Stomach (tissue), 4 donors: ENCODE measurements around the gene TMPRSS2.

ENCODE experiments used
- EP300 ChIP-seq: sonication (generic); formaldehyde crosslinking; IDR thresholded peaks from one replicate; pipeline ENCODE4 v1.6.1; 2017; ENCODE audit warnings: antibody characterized with exemption
- POLR2AphosphoS5 ChIP-seq, 3 donors: sonication (generic); formaldehyde crosslinking; IDR thresholded peaks; one replicate each; pipeline ENCODE4 v1.6.1; 2016; ENCODE audit warnings: antibody characterized with exemption in 3 of 3
- TF ChIP-seq, protein P1 (sequence below), 7 experiments: fragments of 450-650 bp in 4 of 7; fragments of 200-600 bp in 3 of 7; sonication (generic) in 3 of 7; IDR thresholded peaks; one replicate each; pipeline ENCODE4 v1.5.1; 2016 to 2019; ENCODE audit warnings: antibody characterized with exemption in 7 of 7, control low read depth in 2 of 7, mild to moderate bottlenecking in 1 of 7

DNA sequence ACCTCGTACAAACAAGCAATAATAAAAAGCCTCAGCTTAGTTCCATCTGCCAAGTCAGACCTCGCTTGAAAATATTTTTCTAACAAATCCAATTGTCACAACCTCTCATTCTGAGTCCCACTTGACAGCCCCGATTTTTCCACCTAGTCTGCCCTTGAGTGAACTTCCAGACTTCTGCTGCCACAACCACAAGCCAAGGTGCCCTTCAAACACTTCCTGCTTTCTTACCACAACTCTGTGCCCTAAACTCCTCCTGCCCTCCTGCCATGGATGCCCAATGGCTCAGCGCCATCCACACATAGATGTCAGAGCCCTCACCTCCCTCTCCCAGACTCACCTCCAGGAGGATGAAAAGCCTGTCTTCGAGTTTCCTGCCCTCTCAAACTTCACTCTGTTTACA lies 3.9 kb downstream of the TMPRSS2 start:
- TF ChIP-seq, protein P1, sequence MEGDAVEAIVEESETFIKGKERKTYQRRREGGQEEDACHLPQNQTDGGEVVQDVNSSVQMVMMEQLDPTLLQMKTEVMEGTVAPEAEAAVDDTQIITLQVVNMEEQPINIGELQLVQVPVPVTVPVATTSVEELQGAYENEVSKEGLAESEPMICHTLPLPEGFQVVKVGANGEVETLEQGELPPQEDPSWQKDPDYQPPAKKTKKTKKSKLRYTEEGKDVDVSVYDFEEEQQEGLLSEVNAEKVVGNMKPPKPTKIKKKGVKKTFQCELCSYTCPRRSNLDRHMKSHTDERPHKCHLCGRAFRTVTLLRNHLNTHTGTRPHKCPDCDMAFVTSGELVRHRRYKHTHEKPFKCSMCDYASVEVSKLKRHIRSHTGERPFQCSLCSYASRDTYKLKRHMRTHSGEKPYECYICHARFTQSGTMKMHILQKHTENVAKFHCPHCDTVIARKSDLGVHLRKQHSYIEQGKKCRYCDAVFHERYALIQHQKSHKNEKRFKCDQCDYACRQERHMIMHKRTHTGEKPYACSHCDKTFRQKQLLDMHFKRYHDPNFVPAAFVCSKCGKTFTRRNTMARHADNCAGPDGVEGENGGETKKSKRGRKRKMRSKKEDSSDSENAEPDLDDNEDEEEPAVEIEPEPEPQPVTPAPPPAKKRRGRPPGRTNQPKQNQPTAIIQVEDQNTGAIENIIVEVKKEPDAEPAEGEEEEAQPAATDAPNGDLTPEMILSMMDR (IDR thresholded peaks at IDR 0.05), result no peak
- no peak for TF ChIP-seq EP300
- TF ChIP-seq POLR2AphosphoS5 (IDR thresholded peaks at IDR 0.05), result no peak
